IMR-90 (cell line): ENCODE data around the gene IL1R2. TPM values are rescaled to one million over a fixed set of nuclear protein-coding genes. Genes with fewer than 3 reads are reported as not detected.

Experiments used
- ATAC-seq: fragments of 200-7000 bp; cut with Tn5 transposase; 2 replicates; pipeline ENCODE4 v1.9.1; 2020; ENCODE audit warnings: low read depth, mild to moderate bottlenecking, moderate library complexity
- BruUV-seq: library from RNA; stranded (reverse); fragments of 400-500 nt; replicated peaks from 2 replicates; lab custom pipeline; 2021; lab: Mats Ljungman, UMichigan
- CTCF ChIA-PET: fragments of 300-600 bp; formaldehyde crosslinking; extraction: SDS; loops from one replicate; lab custom pipeline; 2021; ENCODE audit warnings: antibody characterized with exemption; lab: Yijun Ruan, JAX
- POLR2A ChIA-PET: fragments of 300-600 bp; sonication (Branson Sonifier 250); formaldehyde crosslinking; loops from one replicate; lab custom pipeline; 2022; ENCODE audit warnings: antibody characterized with exemption; ENCODE audit not compliant: unreplicated experiment; lab: Charles Lee
- DNase-seq: peaks from one replicate; pipeline ENCODE4 v3.0.0; 2013
- H2AFZ ChIP-seq: replicated peaks from 2 replicates; pipeline ENCODE3; 2013; ENCODE audit warnings: low read length, mild to moderate bottlenecking; ENCODE audit not compliant: poor library complexity
- H2AK5ac ChIP-seq: 2 replicates; pipeline ENCODE4 v1.6.1; 2013; ENCODE audit warnings: low read depth, low read length, inconsistent platforms
- H2AK9ac ChIP-seq: replicated peaks from 2 replicates; pipeline ENCODE3; 2013; ENCODE audit warnings: mild to moderate bottlenecking, low read depth, low read length, moderate library complexity; ENCODE audit not compliant: poor library complexity
- H2BK120ac ChIP-seq: 2 replicates; pipeline ENCODE4 v1.6.1; 2013; ENCODE audit warnings: low read depth, low read length, inconsistent platforms
- H2BK15ac ChIP-seq: 3 replicates; pipeline ENCODE4 v1.6.1; 2013; ENCODE audit warnings: low read depth, low read length, inconsistent platforms
- H2BK20ac ChIP-seq: 2 replicates; pipeline ENCODE4 v1.6.1; 2013; ENCODE audit warnings: low read depth, mild to moderate bottlenecking, inconsistent platforms, low read length, moderate library complexity
- H2BK5ac ChIP-seq: 2 replicates; pipeline ENCODE4 v1.6.1; 2013; ENCODE audit warnings: mild to moderate bottlenecking, low read depth, low read length, inconsistent platforms; ENCODE audit not compliant: poor library complexity, severe bottlenecking
- H3K14ac ChIP-seq: replicated peaks from 2 replicates; pipeline ENCODE4 v1.6.1; 2013; ENCODE audit warnings: low read depth, low read length, inconsistent platforms
- H3K18ac ChIP-seq: 2 replicates; pipeline ENCODE4 v1.6.1; 2013; ENCODE audit warnings: low read depth, low read length, control low read depth
- H3K23ac ChIP-seq: 2 replicates; pipeline ENCODE4 v1.6.1; 2013; ENCODE audit warnings: low read depth, low read length, inconsistent platforms
- H3K27ac ChIP-seq: 2 replicates; pipeline ENCODE4 v1.5.1; 2013; ENCODE audit warnings: mild to moderate bottlenecking, control low read depth, low read length; ENCODE audit not compliant: insufficient read depth
- H3K27me3 ChIP-seq: 2 replicates; pipeline ENCODE4 v1.6.1; 2013; ENCODE audit warnings: low read length; ENCODE audit not compliant: control insufficient read depth, insufficient read depth
- H3K36me3 ChIP-seq: 2 replicates; pipeline ENCODE4 v1.6.1; 2013; ENCODE audit warnings: low read length, mixed read lengths; ENCODE audit not compliant: control insufficient read depth, insufficient read depth
- H3K4ac ChIP-seq: 2 replicates; pipeline ENCODE4 v1.6.1; 2013; ENCODE audit warnings: low read depth, low read length, inconsistent platforms
- H3K4me1 ChIP-seq: 2 replicates; pipeline ENCODE4 v1.6.1; 2013; ENCODE audit warnings: low read length, mixed read lengths; ENCODE audit not compliant: control insufficient read depth, insufficient read depth
- H3K4me2 ChIP-seq: 2 replicates; pipeline ENCODE4 v1.6.1; 2013; ENCODE audit warnings: low read depth, mild to moderate bottlenecking, control low read depth, low read length, moderate library complexity
- H3K4me3 ChIP-seq: 2 replicates; pipeline ENCODE4 v1.5.1; 2013; ENCODE audit warnings: low read depth, mild to moderate bottlenecking, control low read depth, low read length, moderate library complexity; ENCODE audit not compliant: insufficient read depth
- H3K56ac ChIP-seq: 2 replicates; pipeline ENCODE4 v1.6.1; 2013; ENCODE audit warnings: low read length, inconsistent platforms; ENCODE audit not compliant: insufficient read depth; ENCODE audit errors: extremely low read depth
- H3K79me1 ChIP-seq, 2 experiments: 2 replicates each; pipeline ENCODE4 v1.6.1; 2013; ENCODE audit warnings: low read length in 2 of 2, inconsistent platforms in 1 of 2, low read depth in 1 of 2
- H3K9ac ChIP-seq: 2 replicates; pipeline ENCODE4 v1.6.1; 2013; ENCODE audit warnings: low read depth, low read length, control low read depth
- H3K9me1 ChIP-seq: 2 replicates; pipeline ENCODE4 v1.6.1; 2013; ENCODE audit warnings: low read length, inconsistent platforms; ENCODE audit not compliant: insufficient read depth
- H3K9me3 ChIP-seq: 2 replicates; pipeline ENCODE4 v1.6.1; 2013; ENCODE audit warnings: low read length; ENCODE audit not compliant: control insufficient read depth, insufficient read depth
- H4K20me1 ChIP-seq: 2 replicates; pipeline ENCODE4 v1.6.1; 2013; ENCODE audit warnings: low read length, inconsistent platforms; ENCODE audit not compliant: insufficient read depth
- H4K5ac ChIP-seq: 2 replicates; pipeline ENCODE4 v1.6.1; 2013; ENCODE audit warnings: mild to moderate bottlenecking, low read depth, low read length, control low read depth
- H4K8ac ChIP-seq, 2 experiments: 2 replicates each; pipeline ENCODE4 v1.6.1; 2013; ENCODE audit warnings: low read depth in 2 of 2, low read length in 2 of 2, control low read depth in 1 of 2, inconsistent platforms in 1 of 2
- H4K91ac ChIP-seq: 2 replicates; pipeline ENCODE4 v1.6.1; 2013; ENCODE audit warnings: low read depth, low read length, inconsistent platforms; ENCODE audit not compliant: insufficient read depth
- BHLHE40 ChIP-seq: fragments of 150-350 bp; IDR thresholded peaks from 2 replicates; pipeline ENCODE4 v1.6.1; 2016; ENCODE audit warnings: mild to moderate bottlenecking, low read depth, low read length
- CHD1 ChIP-seq: IDR thresholded peaks from 2 replicates; pipeline ENCODE4 v1.6.1; 2012; ENCODE audit warnings: low read depth, low read length, improper control_type of control experiment
- CTCF ChIP-seq: conservative IDR thresholded peaks from 2 replicates; pipeline ENCODE4 v1.5.1; 2012; ENCODE audit warnings: mild to moderate bottlenecking, low read depth, low read length, improper control_type of control experiment
- POLR2A ChIP-seq: IDR thresholded peaks from 2 replicates; pipeline ENCODE4 v1.6.1; 2012; ENCODE audit warnings: mild to moderate bottlenecking, low read depth, low read length
- RAD21 ChIP-seq: IDR thresholded peaks from 2 replicates; pipeline ENCODE4 v1.6.1; 2012; ENCODE audit warnings: low read length, improper control_type of control experiment
- RCOR1 ChIP-seq: IDR thresholded peaks from 2 replicates; pipeline ENCODE4 v1.6.1; 2012; ENCODE audit warnings: mild to moderate bottlenecking, low read length, improper control_type of control experiment; ENCODE audit not compliant: insufficient replicate concordance
- SMC3 ChIP-seq: fragments of 150-350 bp; IDR thresholded peaks from 2 replicates; pipeline ENCODE4 v1.6.1; 2016; ENCODE audit warnings: low read depth, mild to moderate bottlenecking, antibody characterized with exemption, low read length, moderate library complexity
- WGBS, 2 experiments: methylation state at CpG; one replicate each; pipeline versions ENCODE4 v1.1.5 to v1.1.7; 2013; ENCODE audit warnings: missing lambda C conversion rate in 2 of 2; ENCODE audit not compliant: insufficient read length in 1 of 2; ENCODE audit errors: extremely low coverage in 2 of 2; 5-methylcytosine and 5-hydroxymethylcytosine counted together
- dilution Hi-C: fragments of 300-500 bp; cut with HindIII; formaldehyde crosslinking; loops from one replicate; pipeline ENCODE4 v1.14.3; 2018; ENCODE audit warnings: low sequenced_read_pairs; ENCODE audit not compliant: unreplicated experiment
- in situ Hi-C: fragments of 300-500 bp; cut with MboI; formaldehyde crosslinking; loops from 3 replicates; pipeline ENCODE4 v1.14.3; 2019; ENCODE audit warnings: low sequenced_read_pairs, inconsistent platforms, mixed read lengths
- intact Hi-C: fragments of 100-400 bp; cut with micrococcal nuclease; formaldehyde crosslinking; loops from 2 replicates; pipeline ENCODE4 v1.10.0; 2022
- polyA plus RNA-seq, 3 experiments: library from polyadenylated mRNA; depleted of rRNA; stranded (reverse); fragments of >200 nt; gene quantifications; 2 replicates each; pipeline ENCODE4 v1.2.3, GENCODE V29; 2012; ENCODE audit warnings: low replicate concordance in 1 of 3
- total RNA-seq: library from RNA; depleted of rRNA; stranded (reverse); fragments of >200 nt; gene quantifications from 2 replicates; pipeline ENCODE4 v1.2.3, GENCODE V29; 2012

Gene IL1R2
- total and polyA plus RNA-seq, 2 of the 4 experiments (the other 2 are of a cell fraction) = not detected

- 10% methylated on average over 2 of the region's 8 CpGs; no CpG with 5 or more reads in 1 of the 2 experiments for WGBS, 2 experiments
- peak overlapping the region; percentile 53 for H3K18ac ChIP-seq
- H3K4me1 ChIP-seq = peaks cover 20% of the 10 kb centered on the region
- H2AK5ac ChIP-seq = no peak overlapping the region
- peak overlapping the region; percentile 57 for H3K14ac ChIP-seq
- H3K23ac ChIP-seq = peak overlapping the region; percentile 52; the same call in 1 of the 2 replicates
- peaks cover 4% of the 10 kb centered on the region for H3K9me3 ChIP-seq
- H2BK5ac ChIP-seq = peak overlapping the region; percentile 73
- TF ChIP-seq CTCF (0 out of 2 replicates have a peak, but pooled peaks have one; percentile 26), RCOR1 (no peak), POLR2A (no peak), CHD1 (no peak), SMC3 (peak; percentile 6; the same call in 1 of the 2 replicates), RAD21 (peak; percentile 30; the same call in 1 of the 2 replicates), BHLHE40 (peak; percentile 6; the same call in 1 of the 2 replicates)
- in situ Hi-C loops = no loop called here
- ChIA-PET POLR2A (interaction anchor here (0.5 to 0.6 kb wide), 2 partner anchors 22 to 72 kb away, joined by 5 read pairs; no protein-coding TSS in a partner anchor), CTCF (interaction anchor here (0.6 to 2.5 kb wide), 5 partner anchors 24 to 230 kb away, joined by 3 to 9 read pairs (median 3); no protein-coding TSS in a partner anchor)
- peak overlapping the region; percentile 34; the same call in 1 of the 2 replicates for H2BK20ac ChIP-seq
- peak overlapping the region; percentile 6 for H2AK9ac ChIP-seq
- H3K4me2 ChIP-seq = peak overlapping the region; percentile 64
- no TSS peak for BruUV-seq
- H3K27ac ChIP-seq = peak overlapping the region; percentile 80
- peak; percentile 80 for DNase-seq
- peak; percentile 91 for ATAC-seq
- H4K20me1 ChIP-seq = no peaks in the 10 kb centered on the region
- peak overlapping the region; percentile 70; the same call in 1 of the 2 replicates for H3K56ac ChIP-seq
- H3K9me1 ChIP-seq = peaks cover 17% of the 10 kb centered on the region
- H4K8ac ChIP-seq = peak overlapping the region; percentile 80 to 92
- peak overlapping the region; percentile 80 for H3K4ac ChIP-seq
- intact Hi-C loops = loop anchor here (2.0 kb wide), 1 partner anchor 35 kb away; no protein-coding TSS in a partner anchor
- H2BK15ac ChIP-seq = peak overlapping the region; percentile 67; the same call in 2 of the 3 replicates
- no peaks in the 10 kb centered on the region for H3K27me3 ChIP-seq
- peak overlapping the region; percentile 76 for H4K5ac ChIP-seq
- peak overlapping the region; percentile 6; the same call in 1 of the 2 replicates for H3K4me3 ChIP-seq
- H3K79me1 ChIP-seq = peaks cover 0 to 22% of the 10 kb centered on the region in 2 experiments; a peak in 2 of 4 replicates
- dilution Hi-C loops = no loop called here
- H3K36me3 ChIP-seq = no peaks in the 10 kb centered on the region
- H2BK120ac ChIP-seq = peak overlapping the region; percentile 57
- H2AFZ ChIP-seq = peak overlapping the region; percentile 76
- H4K91ac ChIP-seq = peak overlapping the region; percentile 81
- H3K9ac ChIP-seq = peak overlapping the region; percentile 49
Measured at GRCh38 chr2:102070058-102070642, 78.4 kb downstream of the IL1R2 start.
